ENCODE results near the gene PCDHB9. TPM values are rescaled to one million over a fixed set of nuclear protein-coding genes. Genes with fewer than 3 reads are reported as not detected.
"Not testable (repeated sequence)": the region's sequence is repeated elsewhere in the genome, so short reads cannot be mapped to it uniquely, and the experiment has no call there.

Gene PCDHB9
- total RNA-seq, 1 donor from 2014 or later: 1.3 TPM

- DNase-seq (ENCODE audit: missing footprints) (no peak), ATAC-seq (no peak)
- intact Hi-C loops (cut with DNase I): no loop called here
These were observed 36.3 kb downstream of the PCDHB9 start, which contains the start of gene PCDHB14 for GRCh38 chr5:141223112-141223783. Gene PCDHB14, plus strand, starts transcription at chr5:141223343. Its CDS starts 163 bp downstream, at chr5:141223506.

DNA sequence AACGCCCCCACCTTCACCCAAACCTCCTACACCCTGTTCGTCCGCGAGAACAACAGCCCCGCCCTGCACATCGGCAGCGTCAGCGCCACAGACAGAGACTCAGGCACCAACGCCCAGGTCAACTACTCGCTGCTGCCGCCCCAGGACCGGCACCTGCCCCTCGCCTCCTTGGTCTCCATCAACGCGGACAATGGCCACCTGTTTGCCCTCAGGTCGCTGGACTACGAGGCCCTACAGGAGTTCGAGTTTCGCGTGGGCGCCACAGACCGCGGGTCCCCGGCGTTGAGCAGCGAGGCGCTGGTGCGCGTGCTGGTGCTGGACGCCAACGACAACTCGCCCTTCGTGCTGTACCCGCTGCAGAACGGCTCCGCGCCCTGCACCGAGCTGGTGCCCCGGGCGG is 37.9 kb downstream of the PCDHB9 start:
- DNase-seq (ENCODE audit: missing footprints); ATAC-seq; intact Hi-C loops (cut with DNase I): not testable (repeated sequence)

DNA sequence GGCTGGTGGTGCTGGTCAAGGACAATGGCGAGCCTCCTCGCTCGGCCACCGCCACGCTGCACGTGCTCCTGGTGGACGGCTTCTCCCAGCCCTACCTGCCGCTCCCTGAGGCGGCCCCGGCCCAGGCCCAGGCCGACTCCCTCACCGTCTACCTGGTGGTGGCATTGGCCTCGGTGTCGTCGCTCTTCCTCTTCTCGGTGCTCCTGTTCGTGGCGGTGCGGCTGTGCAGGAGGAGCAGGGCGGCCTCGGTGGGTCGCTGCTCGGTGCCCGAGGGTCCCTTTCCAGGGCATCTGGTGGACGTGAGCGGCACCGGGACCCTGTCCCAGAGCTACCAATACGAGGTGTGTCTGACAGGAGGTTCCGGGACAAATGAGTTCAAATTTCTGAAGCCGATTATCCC is 38.5 kb downstream of the PCDHB9 start:
- intact Hi-C loops (cut with DNase I); ATAC-seq; DNase-seq (ENCODE audit: missing footprints): not testable (repeated sequence)

- DNase-seq (ENCODE audit: missing footprints) (no peak), ATAC-seq (no peak)
- intact Hi-C loops (cut with DNase I): no loop called here
These were observed 47.2 kb downstream of the PCDHB9 start for GRCh38 chr5:141234109-141234667.

DNA sequence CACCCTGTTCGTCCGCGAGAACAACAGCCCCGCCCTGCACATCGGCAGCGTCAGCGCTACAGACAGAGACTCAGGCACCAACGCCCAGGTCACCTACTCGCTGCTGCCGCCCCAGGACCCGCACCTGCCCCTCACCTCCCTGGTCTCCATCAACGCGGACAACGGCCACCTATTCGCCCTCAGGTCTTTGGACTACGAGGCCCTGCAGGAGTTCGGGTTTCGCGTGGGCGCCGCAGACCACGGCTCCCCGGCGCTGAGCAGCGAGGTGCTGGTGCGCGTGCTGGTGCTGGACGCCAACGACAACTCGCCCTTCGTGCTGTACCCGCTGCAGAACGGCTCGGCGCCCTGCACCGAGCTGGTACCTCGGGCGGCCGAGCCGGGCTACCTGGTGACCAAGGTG is 49.0 kb downstream of the PCDHB9 start:
- ATAC-seq; intact Hi-C loops (cut with DNase I); DNase-seq (ENCODE audit: missing footprints): not testable (repeated sequence)

- intact Hi-C loops (cut with DNase I): no loop called here
- DNase-seq (ENCODE audit: missing footprints) (no peak), ATAC-seq (no peak)
These were observed 49.8 kb downstream of the PCDHB9 start for GRCh38 chr5:141236516-141237313.

Other genes with a start within 250 kb of the PCDHB9 start
- 0.30 TPM for gene PCDHAC2, start 220.7 kb upstream of the PCDHB9 start, total RNA-seq
- not detected for gene PCDHB1, start 135.8 kb upstream of the PCDHB9 start, total RNA-seq
- gene PCDHB2, start 92.5 kb upstream of the PCDHB9 start, total RNA-seq: 1.7 TPM
- gene PCDHB3, start 86.7 kb upstream of the PCDHB9 start, total RNA-seq: 0.70 TPM
- 1.5 TPM for gene PCDHB4, start 65.3 kb upstream of the PCDHB9 start, total RNA-seq
- 1.6 TPM for gene PCDHB5, start 52.0 kb upstream of the PCDHB9 start, total RNA-seq
- gene PCDHB6, start 37.1 kb upstream of the PCDHB9 start, total RNA-seq: 0.51 TPM
- 0.87 TPM for gene PCDHB7, start 14.5 kb upstream of the PCDHB9 start, total RNA-seq
- 2.2 TPM for gene PCDHB8, start 9.4 kb upstream of the PCDHB9 start, total RNA-seq
- 2.5 TPM for gene PCDHB16, start 4.8 kb upstream of the PCDHB9 start, total RNA-seq
- 0.84 TPM for gene PCDHB10, start 5.2 kb downstream of the PCDHB9 start, total RNA-seq
- 0.81 TPM for gene PCDHB11, start 12.5 kb downstream of the PCDHB9 start, total RNA-seq
- 1.3 TPM for gene PCDHB12, start 21.6 kb downstream of the PCDHB9 start, total RNA-seq
- gene PCDHB13, start 26.8 kb downstream of the PCDHB9 start, total RNA-seq: 2.6 TPM
- gene PCDHB14, start 36.2 kb downstream of the PCDHB9 start, total RNA-seq: 4.1 TPM
- gene PCDHB15, start 58.2 kb downstream of the PCDHB9 start, total RNA-seq: 5.8 TPM
- not detected for gene SLC25A2, start 116.9 kb downstream of the PCDHB9 start, total RNA-seq
- gene TAF7, start 133.6 kb downstream of the PCDHB9 start, total RNA-seq: 101 TPM
- gene PCDHGA1, start 143.4 kb downstream of the PCDHB9 start, total RNA-seq: 3.2 TPM
- gene PCDHGA2, start 151.6 kb downstream of the PCDHB9 start, total RNA-seq: 6.2 TPM
- 9.8 TPM for gene PCDHGA3, start 156.7 kb downstream of the PCDHB9 start, total RNA-seq
- gene PCDHGB1, start 162.9 kb downstream of the PCDHB9 start, total RNA-seq: 6.7 TPM
- gene PCDHGA4, start 167.9 kb downstream of the PCDHB9 start, total RNA-seq: 7.8 TPM
- 8.3 TPM for gene PCDHGB2, start 172.8 kb downstream of the PCDHB9 start, total RNA-seq
- gene PCDHGA5, start 177.0 kb downstream of the PCDHB9 start, total RNA-seq: 5.7 TPM
- gene PCDHGB3, start 183.1 kb downstream of the PCDHB9 start, total RNA-seq: 7.3 TPM
- 6.0 TPM for gene PCDHGA6, start 186.7 kb downstream of the PCDHB9 start, total RNA-seq
- 7.2 TPM for gene PCDHGA7, start 195.6 kb downstream of the PCDHB9 start, total RNA-seq
- gene PCDHGB4, start 200.5 kb downstream of the PCDHB9 start, total RNA-seq: 4.6 TPM
- 9.7 TPM for gene PCDHGA8, start 205.5 kb downstream of the PCDHB9 start, total RNA-seq
- 6.1 TPM for gene PCDHGB5, start 210.8 kb downstream of the PCDHB9 start, total RNA-seq
- 4.2 TPM for gene PCDHGA9, start 215.6 kb downstream of the PCDHB9 start, total RNA-seq
- 5.9 TPM for gene PCDHGB6, start 220.9 kb downstream of the PCDHB9 start, total RNA-seq
- gene PCDHGA10, start 225.8 kb downstream of the PCDHB9 start, total RNA-seq: 4.1 TPM
- 8.6 TPM for gene PCDHGB7, start 230.5 kb downstream of the PCDHB9 start, total RNA-seq
- gene PCDHGA11, start 233.9 kb downstream of the PCDHB9 start, total RNA-seq: 4.5 TPM
- 6.5 TPM for gene PCDHGA12, start 243.3 kb downstream of the PCDHB9 start, total RNA-seq

Measured in Right ventricle myocardium inferior (tissue), 1 donor.